K562 (cell line): ENCODE results near the gene SET. TPM values are rescaled to one million over a fixed set of nuclear protein-coding genes. Genes with fewer than 3 reads are reported as not detected.

Source experiments
- CBX1 ChIP-seq: sonication (generic); IDR thresholded peaks from 2 replicates; pipeline ENCODE4 v1.6.1; 2016; ENCODE audit warnings: antibody characterized with exemption, low read depth, mild to moderate bottlenecking
- CHAMP1 ChIP-seq: fragments of 450-650 bp; IDR thresholded peaks from 2 replicates; pipeline ENCODE4 v1.6.1; 2016; ENCODE audit warnings: mild to moderate bottlenecking
- CHD7 ChIP-seq: fragments of 200-600 bp; sonication (generic); IDR thresholded peaks from one replicate; pipeline ENCODE4 v1.6.1; 2012; ENCODE audit warnings: mild to moderate bottlenecking, low read depth, low read length, inconsistent platforms
- PTBP1 ChIP-seq: fragments of 200-400 bp; formaldehyde crosslinking; IDR thresholded peaks from 2 replicates; pipeline ENCODE4 v1.6.1; 2017; ENCODE audit warnings: low read depth, low read length
- RBM17 ChIP-seq: fragments of 200-400 bp; formaldehyde crosslinking; IDR thresholded peaks from 2 replicates; pipeline ENCODE4 v1.6.1; 2017; ENCODE audit warnings: low read depth, mild to moderate bottlenecking, low read length, borderline replicate concordance
- ZNF184 ChIP-seq: sonication (generic); formaldehyde crosslinking; IDR thresholded peaks from 2 replicates; pipeline ENCODE4 v1.5.0; 2020; ENCODE audit warnings: missing genetic modification reagents
- ZNF592 ChIP-seq: fragments of 450-650 bp; IDR thresholded peaks from 2 replicates; pipeline ENCODE4 v1.6.1; 2017; ENCODE audit warnings: antibody characterized with exemption, mild to moderate bottlenecking
- ZNF696 ChIP-seq: fragments of 250-450 bp; sonication (Bioruptor Pico); conservative IDR thresholded peaks from 2 replicates; pipeline ENCODE4 v1.4.0; 2020; ENCODE audit warnings: mild to moderate bottlenecking, moderate library complexity
- polyA plus RNA-seq, 8 experiments: library from polyadenylated mRNA; depleted of rRNA in 4 of 8; stranded (reverse) in 5 of 8; unstranded in 3 of 8; fragments of >200 nt; fragmentation: Nextera tagmentation in 2 of 8; fragmentation: Illumina TruSeq in 1 of 8; extraction: Ambion mirVana in 2 of 8; extraction: Trizol in 1 of 8; gene quantifications; 2 replicates each; pipeline versions ENCODE4 v1.2.1 to v1.2.3, GENCODE V29; 2011 to 2014; ENCODE audit warnings: inconsistent platforms in 1 of 8, missing spikeins in 1 of 8
- total RNA-seq, 7 experiments: library from RNA; depleted of rRNA in 6 of 7; stranded (reverse); fragments of >200 nt in 6 of 7; fragmentation: Illumina TruSeq in 2 of 7; extraction: Trizol in 2 of 7; gene quantifications; 2 replicates each; pipeline versions ENCODE4 v1.2.1 to v1.2.3, GENCODE V29; 2011 to 2021; ENCODE audit warnings: low replicate concordance in 1 of 7

The SET gene
- total and polyA plus RNA-seq, 9 of the 15 experiments (the other 6 are each of a cell fraction or from before 2014, with no cell fraction given) = 404 to 1,447 (median 907) TPM

- TF ChIP-seq CHD7 = no peak
- no peak for TF ChIP-seq RBM17
- no peak for TF ChIP-seq ZNF696
- TF ChIP-seq CHAMP1 = no peak
- no peak for TF ChIP-seq PTBP1
- TF ChIP-seq CBX1 = peak; percentile 96; the same call in 1 of the 2 replicates
- TF ChIP-seq ZNF592 = no peak
- TF ChIP-seq ZNF184 (CRISPR knock-in tag) = no peak
Observed at GRCh38 chr9:128656416-128657343, 32.3 kb upstream of the SET start, which contains the start of gene DYNC2I2 (continued).
